ENCODE measurements around the gene BCL2L1.

BCL2L1 gene

GRCh38 chr20:31759836-31760518 is 37.3 kb upstream of the BCL2L1 start:
- no peak for FAIRE-seq
- DNase-seq (ENCODE audit: insufficient read length, low spot score): no peak
- no peak for TF ChIP-seq CTCF (IDR thresholded peaks at IDR 0.05; ENCODE audit: insufficient read depth, missing control alignments)

GRCh38 chr20:31758991-31759390 is 36.3 kb upstream of the BCL2L1 start:
- FAIRE-seq (no peak), DNase-seq (ENCODE audit: insufficient read length, low spot score) (no peak)
- TF ChIP-seq CTCF (IDR thresholded peaks at IDR 0.05; ENCODE audit: insufficient read depth, missing control alignments): no peak

DNA sequence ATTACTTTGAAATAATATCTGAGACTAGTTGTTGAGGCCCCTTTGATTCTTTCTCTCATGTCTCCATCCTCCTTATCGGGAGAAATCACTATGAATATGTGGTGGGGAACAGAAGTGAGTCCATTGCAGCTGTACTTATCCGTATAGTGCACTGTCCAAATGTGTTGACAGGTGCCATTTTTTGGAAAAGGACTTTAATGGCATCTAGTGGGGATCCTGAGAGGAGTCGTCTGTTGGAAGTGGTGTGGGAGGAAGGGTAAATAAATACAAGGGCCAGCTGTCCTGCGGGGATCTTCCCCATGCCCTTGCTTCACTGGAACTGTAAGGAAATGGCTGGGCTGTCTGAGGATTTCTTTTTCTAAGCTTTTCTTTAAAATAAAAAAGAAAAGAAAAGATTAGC is 35.9 kb upstream of the BCL2L1 start:
- no peak for FAIRE-seq
- no peak for DNase-seq (ENCODE audit: insufficient read length, low spot score)

DNA sequence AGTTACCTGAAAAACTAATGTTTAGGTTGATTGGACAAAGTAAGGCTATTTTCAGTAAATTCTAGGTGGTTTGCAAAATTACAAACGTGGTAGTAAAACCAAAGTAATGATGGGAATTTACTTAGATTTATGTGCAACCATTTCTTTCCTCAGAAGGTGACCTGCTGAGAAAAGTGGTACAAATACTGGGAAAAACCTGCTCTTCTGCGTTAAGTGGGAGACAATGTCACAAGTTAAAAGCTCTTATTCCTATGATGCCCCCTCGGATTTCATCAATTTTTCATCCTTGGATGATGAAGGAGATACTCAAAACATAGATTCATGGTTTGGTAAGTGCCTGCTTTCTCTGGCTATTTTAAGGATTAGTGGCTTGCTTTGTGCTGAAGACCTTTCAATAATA is 34.6 kb upstream of the BCL2L1 start:
- TF ChIP-seq CTCF (IDR thresholded peaks at IDR 0.05; ENCODE audit: insufficient read depth, missing control alignments): no peak
- no peak for DNase-seq (ENCODE audit: insufficient read length, low spot score)
- FAIRE-seq: no peak

More for the DNA sequence above, 35.9 kb upstream of the BCL2L1 start:
- no peak for TF ChIP-seq CTCF (IDR thresholded peaks at IDR 0.05; ENCODE audit: insufficient read depth, missing control alignments)

GRCh38 chr20:31751126-31751525 is 28.5 kb upstream of the BCL2L1 start:
- TF ChIP-seq CTCF (IDR thresholded peaks at IDR 0.05; ENCODE audit: insufficient read depth, missing control alignments): no peak
- DNase-seq (ENCODE audit: insufficient read length, low spot score) (no peak), FAIRE-seq (no peak)

- FAIRE-seq: peak; percentile 79
- no peak for DNase-seq (ENCODE audit: insufficient read length, low spot score)
Observed at GRCh38 chr20:31749223-31749622, 26.6 kb upstream of the BCL2L1 start.

More at GRCh38 chr20:31749223-31749622, 26.6 kb upstream of the BCL2L1 start:
- TF ChIP-seq CTCF (IDR thresholded peaks at IDR 0.05; ENCODE audit: insufficient read depth, missing control alignments): no peak

All from D721Med (cell line).